K562 (cell line): ENCODE data around the gene LTO1. TPM values are rescaled to one million over a fixed set of nuclear protein-coding genes. Genes with fewer than 3 reads are reported as not detected.
A peak's percentile ranks its signal among the peaks of the same experiment; 100 is the strongest.

Source experiments
- ATAC-seq: fragments of 200-7000 bp; cut with Tn5 transposase; 3 replicates; pipeline ENCODE4 v1.9.1; 2020; ENCODE audit warnings: moderate library complexity
- BruUV-seq: library from RNA; stranded (reverse); fragments of 400-500 nt; replicated peaks from 2 replicates; lab custom pipeline; 2021; lab: Mats Ljungman, UMichigan
- CTCF ChIA-PET: fragments of 300-600 bp; formaldehyde crosslinking; extraction: SDS; loops from one replicate; lab custom pipeline; 2021; ENCODE audit warnings: low intra/inter-chr PET ratio; lab: Yijun Ruan, JAX
- POLR2A ChIA-PET: fragments of 300-600, 350-650 bp; sonication (Branson Sonifier 250); formaldehyde crosslinking; extraction: SDS; loops from one replicate; lab custom pipeline; 2021; ENCODE audit warnings: antibody characterized with exemption, inconsistent platforms; lab: Yijun Ruan, JAX
- DNase-seq, 4 experiments: peaks; one replicate each; pipeline versions ENCODE4 v3.0.0 to v3.0.0-alpha.2; 2011 to 2018; ENCODE audit warnings: low spot score in 3 of 4, mixed read lengths in 3 of 4; ENCODE audit errors: extremely low read depth in 1 of 4
- FAIRE-seq: peaks from 2 replicates; lab custom pipeline; 2011; peaks lifted over from hg19 to GRCh38; lab: Jason Lieb, UNC
- H2AFZ ChIP-seq: 2 replicates; pipeline ENCODE4 v1.6.0; 2011; ENCODE audit warnings: low read depth, low read length, control low read depth, inconsistent platforms
- H3K27ac ChIP-seq: fragments of 200-600 bp; 3 replicates; pipeline ENCODE4 v1.8.0; 2011; ENCODE audit warnings: low read depth, mild to moderate bottlenecking, control low read depth, inconsistent platforms, low read length, moderate library complexity, mixed read lengths; ENCODE audit errors: extremely low read depth
- H3K27me3 ChIP-seq, 2 experiments: fragments of 300-600 bp in 1 of 2; 2 replicates in 1 of 2; 3 replicates in 1 of 2; pipeline versions ENCODE4 v1.6.0 to v1.8.0; 2011; ENCODE audit warnings: inconsistent platforms in 2 of 2, low read length in 2 of 2, mild to moderate bottlenecking in 1 of 2, mixed read lengths in 1 of 2, moderate library complexity in 1 of 2; ENCODE audit not compliant: control insufficient read depth in 2 of 2, insufficient read depth in 2 of 2
- H3K36me3 ChIP-seq: fragments of 300-600 bp; 3 replicates; pipeline ENCODE4 v1.8.0; 2011; ENCODE audit warnings: mild to moderate bottlenecking, low read length, inconsistent platforms; ENCODE audit not compliant: control insufficient read depth, insufficient read depth
- H3K4me1 ChIP-seq, 2 experiments: fragments of 200-600 bp in 1 of 2; replicated peaks in 1 of 2; 2 replicates in 1 of 2; 3 replicates in 1 of 2; pipeline versions ENCODE4 v1.5.1 to v1.8.0; 2011; ENCODE audit warnings: inconsistent platforms in 2 of 2, low read length in 2 of 2, mild to moderate bottlenecking in 1 of 2, mixed read lengths in 1 of 2, moderate library complexity in 1 of 2; ENCODE audit not compliant: control insufficient read depth in 2 of 2, insufficient read depth in 2 of 2
- H3K4me2 ChIP-seq: 2 replicates; pipeline ENCODE4 v1.6.1; 2011; ENCODE audit warnings: low read length, control low read depth, inconsistent platforms, mixed read lengths; ENCODE audit not compliant: insufficient read depth
- H3K4me3 ChIP-seq: fragments of 200-600 bp; sonication (generic), shearing (Covaris generic); 2 replicates; pipeline ENCODE4 v1.5.1; 2016; ENCODE audit warnings: control low read depth, inconsistent platforms
- H3K79me2 ChIP-seq: fragments of 200-600 bp; 3 replicates; pipeline ENCODE4 v1.8.0; 2011; ENCODE audit warnings: low read length, inconsistent platforms; ENCODE audit not compliant: control insufficient read depth, insufficient read depth
- H3K9ac ChIP-seq, 2 experiments: 2 replicates each; pipeline versions ENCODE4 v1.6.0 to v1.6.1; 2011; ENCODE audit warnings: low read depth in 2 of 2, low read length in 2 of 2, control low read depth in 1 of 2, inconsistent platforms in 1 of 2, mild to moderate bottlenecking in 1 of 2, mixed read lengths in 1 of 2; ENCODE audit not compliant: insufficient read depth in 1 of 2
- H3K9me1 ChIP-seq: one replicate; pipeline ENCODE4 v1.6.0; 2011; ENCODE audit warnings: inconsistent platforms, mild to moderate bottlenecking, low read length, moderate library complexity; ENCODE audit not compliant: control insufficient read depth, insufficient read depth
- H3K9me3 ChIP-seq: replicated peaks from 2 replicates; pipeline ENCODE4 v1.5.1; 2011; ENCODE audit warnings: low read depth, low read length, inconsistent platforms; ENCODE audit not compliant: control insufficient read depth, insufficient read depth
- H4K20me1 ChIP-seq: replicated peaks from 2 replicates; pipeline ENCODE4 v1.6.1; 2011; ENCODE audit warnings: low read length, inconsistent platforms, mixed read lengths; ENCODE audit not compliant: control insufficient read depth, insufficient read depth
- BDP1 ChIP-seq: IDR thresholded peaks from 3 replicates; pipeline ENCODE4 v1.6.1; 2011; ENCODE audit not compliant: insufficient read length, insufficient read depth
- BRD9 ChIP-seq: fragments of 450-650 bp; IDR thresholded peaks from 2 replicates; pipeline ENCODE4 v1.6.1; 2018; ENCODE audit warnings: low read depth; ENCODE audit not compliant: partially characterized antibody
- BRF1 ChIP-seq: IDR thresholded peaks from 3 replicates; pipeline ENCODE4 v1.6.1; 2011; ENCODE audit warnings: borderline replicate concordance, mild to moderate bottlenecking; ENCODE audit not compliant: insufficient read length; ENCODE audit errors: extremely low read depth
- CBX2 ChIP-seq: fragments of 200-600 bp; sonication (generic); IDR thresholded peaks from one replicate; pipeline ENCODE4 v1.6.1; 2012; ENCODE audit warnings: mild to moderate bottlenecking, low read length, inconsistent platforms; ENCODE audit not compliant: insufficient read depth, poor library complexity, severe bottlenecking
- GABPB1 ChIP-seq: sonication (generic); formaldehyde crosslinking; IDR thresholded peaks from 2 replicates; pipeline ENCODE4 v1.8.0; 2022; ENCODE audit warnings: mild to moderate bottlenecking, missing genetic modification reagents
- GATAD2A ChIP-seq: fragments of 450-650 bp; IDR thresholded peaks from 2 replicates; pipeline ENCODE4 v1.6.1; 2017
- RBM22 ChIP-seq: fragments of 200-400 bp; formaldehyde crosslinking; IDR thresholded peaks from 2 replicates; pipeline ENCODE4 v1.6.1; 2018; ENCODE audit warnings: low read length, low read depth; ENCODE audit not compliant: poor library complexity, severe bottlenecking
- SIX5 ChIP-seq, 2 experiments: IDR thresholded peaks; 2 replicates each; pipeline ENCODE4 v1.6.1; 2011; ENCODE audit warnings: low read length in 2 of 2, borderline replicate concordance in 1 of 2, low read depth in 1 of 2, mild to moderate bottlenecking in 1 of 2, moderate library complexity in 1 of 2; ENCODE audit not compliant: insufficient read depth in 1 of 2
- TSC22D4 ChIP-seq: fragments of 450-650 bp; IDR thresholded peaks from 2 replicates; pipeline ENCODE4 v1.6.1; 2016; ENCODE audit warnings: missing genetic modification characterization, missing biosample characterization, control low read depth
- ZFP36 ChIP-seq: fragments of 150-350 bp; IDR thresholded peaks from 2 replicates; pipeline ENCODE4 v1.6.1; 2018; ENCODE audit warnings: low read length, low read depth; ENCODE audit not compliant: partially characterized antibody
- ZNF197 ChIP-seq: fragments of 200-800 bp; sonication (Bioruptor generic); IDR thresholded peaks from 2 replicates; pipeline ENCODE4 v1.6.1; 2016; ENCODE audit warnings: low read depth, missing genetic modification characterization, missing compliant biosample characterization
- ZNF263 ChIP-seq: sonication (generic); formaldehyde crosslinking; IDR thresholded peaks from 2 replicates; pipeline ENCODE4 v1.8.0; 2022; ENCODE audit warnings: mild to moderate bottlenecking, missing genetic modification reagents, borderline replicate concordance
- ZNF586 ChIP-seq: fragments of 450-650 bp; formaldehyde crosslinking; conservative IDR thresholded peaks from 2 replicates; pipeline ENCODE4 v1.4.0; 2020; ENCODE audit warnings: mild to moderate bottlenecking, moderate library complexity
- WGBS: fragments of 100-300 bp; shearing (Covaris generic); methylation state at CpG from one replicate; pipeline ENCODE4 v1.1.6; 2016; ENCODE audit warnings: low coverage, mixed read lengths; ENCODE audit not compliant: insufficient coverage; ENCODE audit errors: missing lambda C conversion rate; 5-methylcytosine and 5-hydroxymethylcytosine counted together
- in situ Hi-C: fragments of 300-500 bp; cut with MboI; formaldehyde crosslinking; loops from 4 replicates; pipeline ENCODE4 v1.15.0; 2018; ENCODE audit warnings: inconsistent platforms, mixed read lengths
- intact Hi-C: fragments of 100-400 bp; cut with micrococcal nuclease; formaldehyde crosslinking; loops from 2 replicates; pipeline ENCODE4 v1.14.2; 2022
- polyA plus RNA-seq, 8 experiments: library from polyadenylated mRNA; depleted of rRNA in 4 of 8; stranded (reverse) in 5 of 8; unstranded in 3 of 8; fragments of >200 nt; fragmentation: Nextera tagmentation in 2 of 8; fragmentation: Illumina TruSeq in 1 of 8; extraction: Ambion mirVana in 2 of 8; extraction: Trizol in 1 of 8; gene quantifications; 2 replicates each; pipeline versions ENCODE4 v1.2.1 to v1.2.3, GENCODE V29; 2011 to 2014; ENCODE audit warnings: inconsistent platforms in 1 of 8, missing spikeins in 1 of 8
- total RNA-seq, 7 experiments: library from RNA; depleted of rRNA in 6 of 7; stranded (reverse); fragments of >200 nt in 6 of 7; fragmentation: Illumina TruSeq in 2 of 7; extraction: Trizol in 2 of 7; gene quantifications; 2 replicates each; pipeline versions ENCODE4 v1.2.1 to v1.2.3, GENCODE V29; 2011 to 2021; ENCODE audit warnings: low replicate concordance in 1 of 7
- TF ChIP-seq, protein P1 (sequence below): sonication (generic); formaldehyde crosslinking; IDR thresholded peaks from 2 replicates; pipeline ENCODE4 v1.8.0; 2022; ENCODE audit warnings: mild to moderate bottlenecking, low read depth, missing genetic modification reagents

The LTO1 gene
- total and polyA plus RNA-seq, 9 of the 15 experiments (the other 6 are each of a cell fraction or from before 2014, with no cell fraction given): 2.6 to 43.4 (median 19.1) TPM

DNA sequence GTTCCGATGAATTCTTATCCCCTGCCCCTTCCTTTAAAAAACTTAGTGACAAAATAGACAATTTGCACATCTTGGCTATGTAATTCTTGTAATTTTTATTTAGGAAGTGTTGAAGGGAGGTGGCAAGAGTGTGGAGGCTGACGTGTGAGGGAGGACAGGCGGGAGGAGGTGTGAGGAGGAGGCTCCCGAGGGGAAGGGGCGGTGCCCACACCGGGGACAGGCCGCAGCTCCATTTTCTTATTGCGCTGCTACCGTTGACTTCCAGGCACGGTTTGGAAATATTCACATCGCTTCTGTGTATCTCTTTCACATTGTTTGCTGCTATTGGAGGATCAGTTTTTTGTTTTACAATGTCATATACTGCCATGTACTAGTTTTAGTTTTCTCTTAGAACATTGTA lies 22.2 kb downstream of the LTO1 start:
- no peaks in the 10 kb centered on the region for H3K9me3 ChIP-seq
- no peak overlapping the region for H3K27ac ChIP-seq
- H3K4me3 ChIP-seq: no peak overlapping the region
- H3K36me3 ChIP-seq: no peaks in the 10 kb centered on the region
- no TSS peak for BruUV-seq
- TF ChIP-seq BRD9 (no peak), ZNF263 (CRISPR knock-in tag) (peak; percentile 43; the same call in 1 of the 2 replicates), ZFP36 (peak; percentile 56)
- TF ChIP-seq, all 486 proteins: peak for 2
- Histone ChIP-seq H4K20me1 (no peaks in the 10 kb centered on the region; the same call in 1 of the 2 replicates), H3K9me1 (no peaks in the 10 kb centered on the region), H2AFZ (no peak overlapping the region), H3K9ac (no peak overlapping the region), H3K27me3 (peaks cover 0 to 11% of the 10 kb centered on the region in 2 experiments; a peak in 3 of 5 replicates), H3K79me2 (no peaks in the 10 kb centered on the region), H3K4me2 (no peak overlapping the region), H3K4me1 (peaks cover 0 to 33% of the 10 kb centered on the region in 2 experiments; a peak in 2 of 5 replicates)
- FAIRE-seq: no peak
- CTCF ChIA-PET: no interaction called here
- DNase-seq: peak in 2 of 4 experiments; percentile 42 to 48
- 26% methylated on average over 11 of the region's 11 CpGs for WGBS
- in situ Hi-C loops: loop anchor here (25.0 kb wide), 2 partner anchors 816 to 1016 kb away; partner anchors contain the start of gene CPT1A
- intact Hi-C loops: no loop called here
- ATAC-seq: 0 out of 3 replicates have a peak, but pooled peaks have one; percentile 41
- POLR2A ChIA-PET: no interaction called here

DNA sequence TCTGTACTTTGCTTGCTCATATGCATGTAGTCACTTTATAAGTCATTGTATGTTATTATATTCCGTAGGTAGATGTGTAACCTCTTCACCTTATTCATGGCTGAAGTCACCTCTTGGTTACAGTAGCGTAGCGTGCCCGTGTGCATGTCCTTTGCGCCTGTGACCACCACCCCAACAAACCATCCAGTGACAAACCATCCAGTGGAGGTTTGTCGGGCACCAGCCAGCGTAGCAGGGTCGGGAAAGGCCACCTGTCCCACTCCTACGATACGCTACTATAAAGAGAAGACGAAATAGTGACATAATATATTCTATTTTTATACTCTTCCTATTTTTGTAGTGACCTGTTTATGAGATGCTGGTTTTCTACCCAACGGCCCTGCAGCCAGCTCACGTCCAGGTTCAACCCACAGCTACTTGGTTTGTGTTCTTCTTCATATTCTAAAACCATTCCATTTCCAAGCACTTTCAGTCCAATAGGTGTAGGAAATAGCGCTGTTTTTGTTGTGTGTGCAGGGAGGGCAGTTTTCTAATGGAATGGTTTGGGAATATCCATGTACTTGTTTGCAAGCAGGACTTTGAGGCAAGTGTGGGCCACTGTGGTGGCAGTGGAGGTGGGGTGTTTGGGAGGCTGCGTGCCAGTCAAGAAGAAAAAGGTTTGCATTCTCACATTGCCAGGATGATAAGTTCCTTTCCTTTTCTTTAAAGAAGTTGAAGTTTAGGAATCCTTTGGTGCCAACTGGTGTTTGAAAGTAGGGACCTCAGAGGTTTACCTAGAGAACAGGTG lies 23.1 kb downstream of the LTO1 start:
- DNase-seq (no peak), ATAC-seq (no peak), FAIRE-seq (no peak)
- POLR2A ChIA-PET: no interaction called here
- Histone ChIP-seq H3K36me3 (no peaks in the 10 kb centered on the region), H4K20me1 (no peaks in the 10 kb centered on the region; the same call in 1 of the 2 replicates), H3K9me1 (no peaks in the 10 kb centered on the region), H3K79me2 (no peaks in the 10 kb centered on the region), H2AFZ (no peak overlapping the region), H3K27me3 (peaks cover 0 to 11% of the 10 kb centered on the region in 2 experiments; a peak in 2 of 5 replicates), H3K27ac (no peak overlapping the region), H3K4me2 (no peak overlapping the region), H3K4me1 (peaks cover 0 to 33% of the 10 kb centered on the region in 2 experiments; a peak in 2 of 5 replicates), H3K9me3 (no peaks in the 10 kb centered on the region), H3K9ac (no peak overlapping the region), H3K4me3 (no peak overlapping the region)
- WGBS: 57% methylated on average over 15 of the region's 15 CpGs
- intact Hi-C loops (no loop called here), in situ Hi-C loops (loop anchor here (25.0 kb wide), 2 partner anchors 815 to 1015 kb away; partner anchors contain the start of gene CPT1A)
- CTCF ChIA-PET: no interaction called here
- BruUV-seq: TSS peak; percentile 29
- no peak for TF ChIP-seq GATAD2A
- TF ChIP-seq, protein P1, sequence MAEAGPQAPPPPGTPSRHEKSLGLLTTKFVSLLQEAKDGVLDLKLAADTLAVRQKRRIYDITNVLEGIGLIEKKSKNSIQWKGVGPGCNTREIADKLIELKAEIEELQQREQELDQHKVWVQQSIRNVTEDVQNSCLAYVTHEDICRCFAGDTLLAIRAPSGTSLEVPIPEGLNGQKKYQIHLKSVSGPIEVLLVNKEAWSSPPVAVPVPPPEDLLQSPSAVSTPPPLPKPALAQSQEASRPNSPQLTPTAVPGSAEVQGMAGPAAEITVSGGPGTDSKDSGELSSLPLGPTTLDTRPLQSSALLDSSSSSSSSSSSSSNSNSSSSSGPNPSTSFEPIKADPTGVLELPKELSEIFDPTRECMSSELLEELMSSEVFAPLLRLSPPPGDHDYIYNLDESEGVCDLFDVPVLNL (CRISPR knock-in tag): no peak
- TF ChIP-seq CBX2: no peak
- TF ChIP-seq TSC22D4: no peak
- TF ChIP-seq BDP1: no peak
- no peak for TF ChIP-seq BRF1
- TF ChIP-seq ZNF586 (CRISPR knock-in tag): no peak
- TF ChIP-seq RBM22: no peak
- no peak for TF ChIP-seq ZNF197 (CRISPR knock-in tag)
- TF ChIP-seq GABPB1 (CRISPR knock-in tag): no peak
- TF ChIP-seq SIX5 (IDR thresholded peaks at IDR 0.05; ENCODE audit: borderline replicate concordance in 1 of 2, insufficient read depth in 1 of 2, low read depth in 1 of 2, low read length in 2 of 2): no peak
